Brain microvascular endothelial cell (primary cell): ENCODE measurements around the gene ADAM33.

Source experiments
- DNase-seq: peaks from one replicate; pipeline ENCODE4 v3.0.0-alpha.2; 2020
- H3K27ac ChIP-seq: fragments of 250-450 bp; sonication (Bioruptor Pico); 2 replicates; pipeline ENCODE4 v1.5.1; 2020; ENCODE audit warnings: mild to moderate bottlenecking, moderate library complexity
- H3K27me3 ChIP-seq: fragments of 250-450 bp; sonication (Bioruptor Pico); replicated peaks from 2 replicates; pipeline ENCODE4 v1.5.1; 2020; ENCODE audit warnings: mild to moderate bottlenecking
- H3K36me3 ChIP-seq: fragments of 250-450 bp; sonication (Bioruptor Pico); replicated peaks from 2 replicates; pipeline ENCODE4 v1.5.1; 2020; ENCODE audit warnings: mild to moderate bottlenecking
- H3K4me3 ChIP-seq: 2 replicates; pipeline ENCODE4 v1.5.1; 2011; ENCODE audit warnings: low read depth, mild to moderate bottlenecking, control low read depth, low read length, moderate library complexity
- in situ Hi-C: cut with HindIII; loops from 2 replicates; pipeline ENCODE4 v1.10.0; 2017; ENCODE audit warnings: low sequenced_read_pairs, low pct_ligation_motif_present
- TF ChIP-seq, protein P1 (sequence below): IDR thresholded peaks from 2 replicates; pipeline ENCODE4 v1.5.1; 2011; ENCODE audit warnings: low read depth, mild to moderate bottlenecking, moderate library complexity, low read length, control low read depth, inconsistent platforms; ENCODE audit errors: missing control alignments

ADAM33 gene

DNA sequence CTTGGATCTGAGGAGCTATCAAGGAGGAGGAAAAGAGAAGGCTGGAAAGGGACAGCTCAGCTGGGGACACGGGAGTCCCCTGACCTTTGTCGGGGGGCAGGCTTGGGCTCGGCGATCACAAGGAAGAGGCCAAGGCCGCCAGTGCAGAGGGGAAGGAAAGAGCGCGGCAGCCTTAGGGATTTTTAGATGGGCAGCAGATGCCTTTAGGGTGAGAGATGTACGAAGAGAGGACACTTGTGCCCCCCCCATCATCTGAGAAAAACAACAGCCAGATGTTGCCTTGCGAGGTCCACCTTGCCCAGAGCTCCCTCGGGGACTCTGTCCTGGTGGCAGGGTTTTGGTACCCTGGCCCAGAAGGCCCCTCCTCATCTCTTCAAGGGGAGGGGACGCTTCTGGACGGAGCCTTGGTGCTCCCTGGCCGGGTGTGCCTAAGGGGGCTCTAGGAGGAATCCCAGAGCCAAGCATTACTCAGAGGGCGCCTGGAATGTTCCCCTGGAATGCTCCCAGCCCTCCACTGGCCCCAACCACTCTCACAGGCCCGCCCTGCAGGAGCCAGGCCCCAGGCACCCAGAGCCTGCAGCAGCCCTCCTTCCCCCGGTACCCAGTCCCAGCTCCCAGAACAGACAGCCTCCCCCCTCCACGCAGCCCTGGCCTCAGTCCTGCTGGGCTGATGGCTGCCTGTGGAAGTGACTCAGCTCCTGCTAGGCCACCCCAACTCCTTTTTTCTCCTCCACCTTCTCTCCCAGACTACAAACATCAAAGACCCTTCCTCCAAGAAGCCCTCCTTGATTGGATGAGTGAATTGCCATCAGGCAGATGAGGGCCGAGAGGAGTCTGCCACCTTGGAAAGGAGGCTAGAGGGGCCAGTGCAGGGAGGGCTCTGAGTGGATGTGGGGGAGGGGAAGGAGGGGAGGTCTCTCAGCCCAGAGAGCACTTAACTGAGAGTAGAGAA lies 1.8 kb downstream of the ADAM33 start:
- no peak overlapping the region for H3K4me3 ChIP-seq
- H3K36me3 ChIP-seq: no peaks in the 10 kb centered on the region
- in situ Hi-C loops: no loop called here
- TF ChIP-seq, protein P1, sequence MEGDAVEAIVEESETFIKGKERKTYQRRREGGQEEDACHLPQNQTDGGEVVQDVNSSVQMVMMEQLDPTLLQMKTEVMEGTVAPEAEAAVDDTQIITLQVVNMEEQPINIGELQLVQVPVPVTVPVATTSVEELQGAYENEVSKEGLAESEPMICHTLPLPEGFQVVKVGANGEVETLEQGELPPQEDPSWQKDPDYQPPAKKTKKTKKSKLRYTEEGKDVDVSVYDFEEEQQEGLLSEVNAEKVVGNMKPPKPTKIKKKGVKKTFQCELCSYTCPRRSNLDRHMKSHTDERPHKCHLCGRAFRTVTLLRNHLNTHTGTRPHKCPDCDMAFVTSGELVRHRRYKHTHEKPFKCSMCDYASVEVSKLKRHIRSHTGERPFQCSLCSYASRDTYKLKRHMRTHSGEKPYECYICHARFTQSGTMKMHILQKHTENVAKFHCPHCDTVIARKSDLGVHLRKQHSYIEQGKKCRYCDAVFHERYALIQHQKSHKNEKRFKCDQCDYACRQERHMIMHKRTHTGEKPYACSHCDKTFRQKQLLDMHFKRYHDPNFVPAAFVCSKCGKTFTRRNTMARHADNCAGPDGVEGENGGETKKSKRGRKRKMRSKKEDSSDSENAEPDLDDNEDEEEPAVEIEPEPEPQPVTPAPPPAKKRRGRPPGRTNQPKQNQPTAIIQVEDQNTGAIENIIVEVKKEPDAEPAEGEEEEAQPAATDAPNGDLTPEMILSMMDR: no peak
- peak; percentile 44 for DNase-seq
- H3K27me3 ChIP-seq: peaks cover 11% of the 10 kb centered on the region
- H3K27ac ChIP-seq: no peak overlapping the region

DNA sequence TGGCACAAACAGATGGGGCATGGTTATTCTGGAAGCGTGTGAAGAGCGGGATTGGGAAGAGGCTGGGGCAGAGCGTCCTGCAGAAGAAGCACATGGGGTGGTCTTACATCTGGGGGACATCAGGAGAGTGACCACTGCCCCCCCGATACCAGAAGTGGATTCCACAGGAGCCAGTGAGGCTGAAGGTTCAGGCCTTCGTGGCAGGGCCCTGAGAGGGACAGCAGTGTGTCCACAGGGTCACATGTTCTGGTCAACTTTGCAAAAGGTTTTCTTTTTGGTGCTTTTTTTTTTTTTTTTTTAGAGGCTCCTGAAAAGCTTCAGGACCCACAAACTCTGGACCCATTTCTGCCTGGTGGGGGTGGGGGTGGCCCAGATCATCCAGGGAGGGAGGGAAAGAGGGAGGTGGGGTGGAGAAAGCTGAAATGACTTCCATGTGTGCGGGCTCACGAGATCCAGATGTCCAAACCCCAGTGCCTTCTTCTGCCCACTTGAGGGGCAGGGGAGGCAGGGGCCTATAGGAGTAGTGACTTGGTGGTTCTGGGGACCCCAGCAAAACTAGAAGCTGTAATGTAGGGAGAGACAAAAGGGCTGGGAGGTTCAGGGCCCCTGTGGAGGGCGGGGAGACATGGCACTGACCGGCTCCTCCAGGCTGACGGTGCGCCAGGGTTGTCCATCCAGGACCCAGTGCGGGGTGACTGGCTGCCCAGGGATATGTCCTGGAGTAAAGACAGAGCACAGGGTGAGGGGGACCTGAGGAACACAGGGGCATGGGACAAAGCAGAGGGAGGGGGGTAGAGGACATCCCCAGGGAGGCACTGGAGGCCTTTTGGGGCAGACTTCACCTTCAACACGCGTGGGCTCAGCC lies 2.7 kb downstream of the ADAM33 start:
- Histone ChIP-seq H3K36me3 (no peaks in the 10 kb centered on the region), H3K27me3 (peaks cover 11% of the 10 kb centered on the region), H3K4me3 (no peak overlapping the region), H3K27ac (no peak overlapping the region)
- TF ChIP-seq, protein P1: no peak
- in situ Hi-C loops: no loop called here
- DNase-seq: no peak

DNA sequence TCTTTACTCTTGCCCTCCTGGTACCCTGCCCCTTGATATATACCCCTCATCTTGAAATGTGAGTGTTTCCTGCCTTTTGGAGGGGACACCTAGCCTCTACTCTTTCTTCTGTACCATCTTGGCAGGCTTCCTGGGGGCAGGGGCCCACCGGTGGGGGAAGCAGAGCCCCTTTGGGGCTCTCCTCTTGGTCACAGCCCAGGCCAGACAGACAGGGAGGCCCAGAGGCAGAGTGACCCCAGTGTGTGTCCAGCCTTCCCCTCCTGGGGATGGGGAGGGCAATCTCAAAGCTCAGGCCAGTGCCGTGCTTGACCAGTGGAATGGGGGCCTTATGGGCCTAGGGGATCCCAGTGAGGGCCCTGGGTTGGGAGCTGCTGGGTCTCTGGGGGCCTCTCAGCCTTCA lies 3.6 kb downstream of the ADAM33 start:
- no peak overlapping the region for H3K4me3 ChIP-seq
- H3K27ac ChIP-seq: no peak overlapping the region
- in situ Hi-C loops: no loop called here
- TF ChIP-seq, protein P1: no peak
- no peaks in the 10 kb centered on the region for H3K36me3 ChIP-seq
- no peak for DNase-seq
- H3K27me3 ChIP-seq: peaks cover 11% of the 10 kb centered on the region

DNA sequence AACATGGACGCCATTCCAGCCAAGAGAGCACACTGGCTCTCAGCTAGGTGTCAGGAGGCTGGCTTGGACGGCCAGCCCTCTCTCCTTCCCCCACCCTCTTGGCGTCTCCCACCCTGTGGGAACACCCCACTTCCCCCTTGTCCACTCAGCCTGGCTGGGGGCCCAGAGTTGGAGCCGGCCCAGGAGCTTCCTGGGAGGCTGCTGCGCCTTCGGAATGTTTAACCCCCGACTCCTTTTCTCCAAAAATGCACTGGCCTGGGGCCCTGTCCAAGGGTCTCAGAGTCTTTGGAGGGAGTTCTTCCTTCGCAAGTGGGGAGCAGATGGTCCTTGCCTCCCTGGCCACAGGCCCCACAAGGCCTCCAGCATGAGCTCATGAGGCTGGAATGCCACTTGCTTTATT lies 4.1 kb downstream of the ADAM33 start:
- no peak overlapping the region for H3K4me3 ChIP-seq
- H3K27me3 ChIP-seq: peaks cover 11% of the 10 kb centered on the region
- DNase-seq: no peak
- no peaks in the 10 kb centered on the region for H3K36me3 ChIP-seq
- H3K27ac ChIP-seq: no peak overlapping the region
- in situ Hi-C loops: no loop called here
- TF ChIP-seq, protein P1: no peak

DNA sequence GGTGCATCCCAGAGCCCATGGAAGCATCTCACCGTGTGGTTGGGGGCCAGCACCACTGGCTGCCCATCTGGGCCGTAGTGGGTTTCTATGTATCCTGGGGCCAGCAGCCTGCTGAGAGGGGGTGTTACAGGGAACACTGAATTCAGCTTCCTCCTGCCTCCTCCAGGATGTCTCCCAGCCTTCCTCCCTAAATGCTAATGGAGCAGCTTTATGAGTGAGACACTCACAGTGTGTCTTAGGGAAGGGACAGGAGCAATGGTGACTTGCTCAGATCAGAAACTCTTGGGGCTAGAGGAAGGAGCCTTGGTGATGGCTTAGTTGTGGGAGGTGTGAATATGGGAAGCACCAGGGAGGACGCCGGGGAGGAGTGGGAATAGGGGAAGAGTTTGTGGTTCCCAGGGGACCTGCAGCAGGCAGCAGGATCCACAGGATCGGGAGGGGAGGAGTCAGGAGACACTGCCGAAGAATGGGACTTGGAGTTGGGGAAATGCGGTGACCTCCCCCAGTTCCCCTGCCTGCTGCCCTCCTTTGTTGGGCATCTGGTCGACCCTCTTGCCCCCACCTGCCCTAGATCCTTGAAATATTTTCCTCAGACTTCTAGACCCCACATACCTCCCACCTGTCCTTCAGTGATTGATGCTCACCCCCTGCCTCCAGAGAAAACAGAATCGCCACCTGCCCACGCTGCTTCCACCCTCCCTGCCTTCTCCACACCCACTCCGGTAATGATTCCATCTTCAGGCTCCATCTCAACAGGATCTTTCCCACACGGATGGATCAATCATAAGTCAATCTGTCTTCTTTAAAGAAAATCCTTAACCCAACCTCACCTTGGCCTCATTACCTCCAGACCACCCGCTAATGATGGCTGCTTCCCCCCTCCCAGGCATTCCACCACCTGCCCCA lies 6.6 kb downstream of the ADAM33 start:
- TF ChIP-seq, protein P1: no peak
- in situ Hi-C loops: no loop called here

More for the DNA sequence above, 6.6 kb downstream of the ADAM33 start:
- no peak overlapping the region for H3K27ac ChIP-seq
- DNase-seq: no peak
- no peak overlapping the region for H3K4me3 ChIP-seq
- peaks cover 3% of the 10 kb centered on the region for H3K27me3 ChIP-seq
- no peaks in the 10 kb centered on the region for H3K36me3 ChIP-seq
